HepG2 (cell line): Measurements from ENCODE around the gene IL1A. TPM values are rescaled to one million over a fixed set of nuclear protein-coding genes. Genes with fewer than 3 reads are reported as not detected.

Experiments
- AGO1 ChIP-seq: fragments of 200-400 bp; formaldehyde crosslinking; IDR thresholded peaks from 2 replicates; pipeline ENCODE4 v1.6.1; 2017; ENCODE audit warnings: mild to moderate bottlenecking, low read depth, low read length, moderate library complexity; ENCODE audit not compliant: poor library complexity, severe bottlenecking
- AKNA ChIP-seq: sonication (generic); formaldehyde crosslinking; IDR thresholded peaks from 2 replicates; pipeline ENCODE4 v1.4.0; 2020; ENCODE audit warnings: missing genetic modification reagents, borderline replicate concordance
- ARID3A ChIP-seq: IDR thresholded peaks from 2 replicates; pipeline ENCODE4 v1.6.1; 2012; ENCODE audit warnings: low read depth, low read length, improper control_type of control experiment
- BATF2 ChIP-seq: sonication (generic); formaldehyde crosslinking; IDR thresholded peaks from 2 replicates; pipeline ENCODE4 v1.8.0; 2022; ENCODE audit warnings: mild to moderate bottlenecking, missing genetic modification reagents, moderate library complexity
- CBFB ChIP-seq: sonication (generic); formaldehyde crosslinking; IDR thresholded peaks from 2 replicates; pipeline ENCODE4 v1.4.0; 2020; ENCODE audit warnings: missing genetic modification reagents
- CBX1 ChIP-seq: IDR thresholded peaks from one replicate; pipeline ENCODE4 v1.6.1; 2016; ENCODE audit warnings: antibody characterized with exemption, low read depth
- CBX5 ChIP-seq: sonication (generic); formaldehyde crosslinking; IDR thresholded peaks from 2 replicates; pipeline ENCODE4 v1.4.0; 2020; ENCODE audit warnings: missing genetic modification reagents, borderline replicate concordance
- HNF4G ChIP-seq, 2 experiments: sonication (generic) in 1 of 2; formaldehyde crosslinking in 1 of 2; IDR thresholded peaks; 2 replicates each; pipeline versions ENCODE4 v1.4.0 to v1.6.1; 2011 to 2020; ENCODE audit warnings: borderline replicate concordance in 2 of 2, low read depth in 2 of 2, mild to moderate bottlenecking in 2 of 2, low read length in 1 of 2, missing genetic modification reagents in 1 of 2, moderate library complexity in 1 of 2
- KDM4B ChIP-seq: sonication (generic); formaldehyde crosslinking; IDR thresholded peaks from 2 replicates; pipeline ENCODE4 v1.4.0; 2020; ENCODE audit warnings: missing genetic modification reagents
- KMT2A ChIP-seq: sonication (generic); formaldehyde crosslinking; IDR thresholded peaks from 2 replicates; pipeline ENCODE4 v1.4.0; 2020; ENCODE audit warnings: missing genetic modification reagents
- MAZ ChIP-seq, 2 experiments: sonication (generic) in 1 of 2; formaldehyde crosslinking in 1 of 2; IDR thresholded peaks; 2 replicates each; pipeline versions ENCODE4 v1.5.0 to v1.6.1; 2012 to 2020; ENCODE audit warnings: low read depth in 2 of 2, mild to moderate bottlenecking in 2 of 2, borderline replicate concordance in 1 of 2, improper control_type of control experiment in 1 of 2, low read length in 1 of 2, missing genetic modification reagents in 1 of 2, moderate library complexity in 1 of 2
- NCOA2 ChIP-seq: sonication (generic); formaldehyde crosslinking; IDR thresholded peaks from 2 replicates; pipeline ENCODE4 v1.8.0; 2022; ENCODE audit warnings: inconsistent platforms
- TOE1 ChIP-seq: sonication (generic); formaldehyde crosslinking; IDR thresholded peaks from 2 replicates; pipeline ENCODE4 v1.4.0; 2020; ENCODE audit warnings: mild to moderate bottlenecking, missing genetic modification reagents
- ZMAT3 ChIP-seq: sonication (generic); formaldehyde crosslinking; conservative IDR thresholded peaks from 2 replicates; pipeline ENCODE4 v1.7.0; 2021; ENCODE audit warnings: missing genetic modification reagents
- ZMYM4 ChIP-seq: sonication (generic); formaldehyde crosslinking; IDR thresholded peaks from 2 replicates; pipeline ENCODE4 v1.8.1; 2023; ENCODE audit warnings: mild to moderate bottlenecking, missing genetic modification reagents
- ZNF207 ChIP-seq: fragments of 450-650 bp; IDR thresholded peaks from 2 replicates; pipeline ENCODE4 v1.6.1; 2016; ENCODE audit warnings: antibody characterized with exemption, borderline replicate concordance
- ZNF224 ChIP-seq: sonication (generic); formaldehyde crosslinking; IDR thresholded peaks from 2 replicates; pipeline ENCODE4 v1.5.0; 2020; ENCODE audit warnings: mild to moderate bottlenecking, missing genetic modification reagents
- ZNF367 ChIP-seq: sonication (generic); formaldehyde crosslinking; IDR thresholded peaks from 2 replicates; pipeline ENCODE4 v1.4.0; 2020; ENCODE audit warnings: missing genetic modification reagents, borderline replicate concordance
- ZNF510 ChIP-seq: sonication (generic); formaldehyde crosslinking; IDR thresholded peaks from 2 replicates; pipeline ENCODE4 v1.4.0; 2020; ENCODE audit warnings: low read depth, mild to moderate bottlenecking, missing genetic modification reagents
- ZNF891 ChIP-seq: sonication (generic); formaldehyde crosslinking; IDR thresholded peaks from 2 replicates; pipeline ENCODE4 v1.5.0; 2020; ENCODE audit warnings: mild to moderate bottlenecking, missing genetic modification reagents
- ZSCAN22 ChIP-seq: sonication (generic); formaldehyde crosslinking; IDR thresholded peaks from 2 replicates; pipeline ENCODE4 v1.4.0; 2020; ENCODE audit warnings: mild to moderate bottlenecking, missing genetic modification reagents
- polyA plus RNA-seq, 8 experiments: library from polyadenylated mRNA; depleted of rRNA in 3 of 8; stranded (reverse) in 7 of 8; unstranded in 1 of 8; fragments of >200 nt; fragmentation: Illumina TruSeq in 4 of 8; extraction: Trizol in 4 of 8; gene quantifications; 2 replicates each; pipeline versions ENCODE4 v1.2.1 to v1.2.3, GENCODE V29; 2011 to 2016; ENCODE audit warnings: low read depth in 4 of 8, missing spikeins in 1 of 8, mixed read lengths in 1 of 8; ENCODE audit not compliant: insufficient read depth in 1 of 8
- total RNA-seq, 5 experiments: library from RNA; depleted of rRNA; stranded (reverse); fragments of >200 nt; fragmentation: Illumina TruSeq; extraction: Trizol; gene quantifications; 2 replicates each; pipeline ENCODE4 v1.2.3, GENCODE V29; 2016; ENCODE audit warnings: low read depth in 1 of 5

IL1A gene
- total and polyA plus RNA-seq, 2 of the 13 experiments (the other 11 are each of a cell fraction or from before 2014, with no cell fraction given), result not detected

GRCh38 chr2:112818094-112818902, 34.0 kb upstream of the IL1A start (continued):
- TF ChIP-seq ZNF207 (no peak), BATF2 (peak; percentile 44; the same call in 1 of the 2 replicates), MAZ (IDR thresholded peaks at IDR 0.05; ENCODE audit: borderline replicate concordance, low read depth, low read length) (no peak), MAZ (CRISPR knock-in tag; IDR thresholded peaks at IDR 0.05; ENCODE audit: low read depth) (peak; percentile 21; the same call in 1 of the 2 replicates), CBFB (peak; percentile 87; the same call in 1 of the 2 replicates), AKNA (CRISPR knock-in tag) (peak; percentile 60; the same call in 1 of the 2 replicates), ZMYM4 (CRISPR knock-in tag) (peak; percentile 89), ZNF510 (CRISPR knock-in tag) (0 out of 2 replicates have a peak, but pooled peaks have one; percentile 24), KMT2A (CRISPR knock-in tag) (no peak), ZMAT3 (CRISPR knock-in tag) (peak; percentile 61; the same call in 1 of the 2 replicates), CBX5 (peak; percentile 65; the same call in 1 of the 2 replicates), KDM4B (CRISPR knock-in tag) (peak; percentile 86; the same call in 1 of the 2 replicates), ZNF224 (no peak), ZNF367 (CRISPR knock-in tag) (0 out of 2 replicates have a peak, but pooled peaks have one; percentile 44), NCOA2 (CRISPR knock-in tag) (peak; percentile 99), HNF4G (IDR thresholded peaks at IDR 0.05; ENCODE audit: borderline replicate concordance, low read depth, low read length) (peak; percentile 73), HNF4G (CRISPR knock-in tag; IDR thresholded peaks at IDR 0.05; ENCODE audit: borderline replicate concordance, low read depth) (peak; percentile 71; the same call in 1 of the 2 replicates), TOE1 (no peak; the same call in 1 of the 2 replicates), ARID3A (peak; percentile 97), CBX1 (no peak), AGO1 (no peak), ZNF891 (CRISPR knock-in tag) (no peak), ZSCAN22 (CRISPR knock-in tag) (no peak; the same call in 1 of the 2 replicates)
